NB4 (cell line): Measurements from ENCODE around the gene RPL5.

Experiments
- MAX ChIP-seq: IDR thresholded peaks from 2 replicates; pipeline ENCODE4 v1.6.1; 2011; ENCODE audit warnings: low read depth, low read length
- POLR2A ChIP-seq: IDR thresholded peaks from 2 replicates; pipeline ENCODE4 v1.6.1; 2011; ENCODE audit warnings: mild to moderate bottlenecking; ENCODE audit not compliant: insufficient read length; ENCODE audit errors: extremely low read depth
- TF ChIP-seq, protein P1 (sequence below): IDR thresholded peaks from one replicate; pipeline ENCODE4 v1.5.1; 2012; ENCODE audit warnings: low read depth, low read length

GRCh38 chr1:92845908-92846307 lies 14.1 kb downstream of the RPL5 start:
- no peak for TF ChIP-seq MAX
- TF ChIP-seq, protein P1, sequence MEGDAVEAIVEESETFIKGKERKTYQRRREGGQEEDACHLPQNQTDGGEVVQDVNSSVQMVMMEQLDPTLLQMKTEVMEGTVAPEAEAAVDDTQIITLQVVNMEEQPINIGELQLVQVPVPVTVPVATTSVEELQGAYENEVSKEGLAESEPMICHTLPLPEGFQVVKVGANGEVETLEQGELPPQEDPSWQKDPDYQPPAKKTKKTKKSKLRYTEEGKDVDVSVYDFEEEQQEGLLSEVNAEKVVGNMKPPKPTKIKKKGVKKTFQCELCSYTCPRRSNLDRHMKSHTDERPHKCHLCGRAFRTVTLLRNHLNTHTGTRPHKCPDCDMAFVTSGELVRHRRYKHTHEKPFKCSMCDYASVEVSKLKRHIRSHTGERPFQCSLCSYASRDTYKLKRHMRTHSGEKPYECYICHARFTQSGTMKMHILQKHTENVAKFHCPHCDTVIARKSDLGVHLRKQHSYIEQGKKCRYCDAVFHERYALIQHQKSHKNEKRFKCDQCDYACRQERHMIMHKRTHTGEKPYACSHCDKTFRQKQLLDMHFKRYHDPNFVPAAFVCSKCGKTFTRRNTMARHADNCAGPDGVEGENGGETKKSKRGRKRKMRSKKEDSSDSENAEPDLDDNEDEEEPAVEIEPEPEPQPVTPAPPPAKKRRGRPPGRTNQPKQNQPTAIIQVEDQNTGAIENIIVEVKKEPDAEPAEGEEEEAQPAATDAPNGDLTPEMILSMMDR, result no peak
- no peak for TF ChIP-seq POLR2A
